Cortex of kidney (tissue), 1 donor: ENCODE measurements around the gene TSPAN6.

Experiments
- DNase-seq: peaks from one replicate; lab custom pipeline; 2025; lab: John Stamatoyannopoulos, UW

TSPAN6 gene

GRCh38 chrX:100636321-100636991 lies at the start of gene TSPAN6:
TSPAN6 (minus strand) TSS chrX:100636806; CDS start chrX:100636694, 112 bp downstream.
- DNase-seq, result no peak

GRCh38 chrX:100685997-100686305 lies 49.3 kb upstream of the TSPAN6 start:
- no peak for DNase-seq

- DNase-seq, result no peak
Observed at GRCh38 chrX:100685284-100685996, 48.8 kb upstream of the TSPAN6 start.

GRCh38 chrX:100682939-100683338 lies 46.3 kb upstream of the TSPAN6 start:
- DNase-seq, result no peak

- no peak for DNase-seq
Observed at GRCh38 chrX:100681599-100681998, 45.0 kb upstream of the TSPAN6 start.

DNA sequence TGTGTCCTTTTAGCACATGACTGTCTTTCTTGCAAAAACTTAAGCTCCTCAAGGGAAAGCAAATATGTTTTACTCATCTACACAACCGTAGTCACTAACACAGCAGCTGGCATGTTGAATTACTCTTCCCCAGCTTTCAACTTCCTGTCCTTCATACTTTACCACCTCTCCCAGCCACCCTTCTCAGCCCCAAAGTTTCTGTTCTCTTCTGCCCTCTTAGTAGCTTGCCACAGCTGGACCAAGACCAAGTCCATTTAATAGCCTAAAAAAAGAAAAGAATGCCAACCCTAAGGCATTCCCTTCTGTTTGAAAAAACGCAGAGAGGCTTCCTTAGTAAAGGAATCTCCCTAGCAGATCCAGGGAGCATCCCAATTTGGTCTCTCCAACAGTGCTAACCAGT lies 44.1 kb upstream of the TSPAN6 start:
- no peak for DNase-seq

DNA sequence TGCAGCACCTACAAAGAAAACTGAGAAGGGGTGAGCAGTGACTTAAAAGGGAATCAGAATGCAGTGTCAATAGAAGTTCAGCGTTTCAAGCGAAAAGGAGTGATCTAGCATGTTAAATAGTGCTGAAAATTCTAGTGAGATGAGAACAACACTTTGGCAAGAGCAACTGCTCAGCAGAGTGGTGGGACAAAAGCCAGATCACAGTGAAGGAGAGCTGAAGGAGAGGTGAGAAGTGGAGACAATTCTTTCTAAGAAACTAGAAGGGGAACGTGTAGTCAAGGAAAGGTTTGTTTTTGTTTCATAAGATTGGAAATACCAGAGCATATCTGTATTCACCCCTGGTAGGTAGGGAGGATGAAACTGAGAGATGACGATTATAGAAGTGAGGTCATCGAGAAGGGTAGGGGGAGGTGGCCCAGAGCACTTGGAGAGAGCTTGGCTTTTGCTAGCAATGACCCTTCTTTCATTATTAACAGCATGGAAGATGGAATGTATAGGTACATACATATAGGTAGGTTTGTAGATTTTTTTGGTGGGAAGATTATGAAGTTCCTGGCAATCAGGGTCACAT lies 41.1 kb upstream of the TSPAN6 start:
- DNase-seq, result no peak

DNA sequence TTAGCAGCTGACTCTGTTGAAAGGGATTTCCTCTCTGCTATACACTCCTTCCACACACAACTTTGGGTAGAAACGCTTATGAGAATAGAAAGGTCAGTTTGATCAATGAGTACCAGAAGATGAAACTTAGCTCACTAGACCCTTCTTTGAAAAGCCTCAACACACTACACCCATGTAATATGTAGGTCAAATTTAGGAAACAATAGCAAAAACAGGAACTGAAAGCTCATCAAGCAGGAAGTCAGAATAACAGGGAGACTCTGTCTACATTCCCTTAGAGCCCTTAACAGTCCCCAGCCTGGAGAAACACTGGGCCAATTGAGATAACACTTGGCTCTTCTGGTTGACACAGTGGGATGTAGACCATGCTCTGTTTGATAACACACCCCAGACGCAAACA lies 38.1 kb upstream of the TSPAN6 start:
- DNase-seq, result no peak

DNA sequence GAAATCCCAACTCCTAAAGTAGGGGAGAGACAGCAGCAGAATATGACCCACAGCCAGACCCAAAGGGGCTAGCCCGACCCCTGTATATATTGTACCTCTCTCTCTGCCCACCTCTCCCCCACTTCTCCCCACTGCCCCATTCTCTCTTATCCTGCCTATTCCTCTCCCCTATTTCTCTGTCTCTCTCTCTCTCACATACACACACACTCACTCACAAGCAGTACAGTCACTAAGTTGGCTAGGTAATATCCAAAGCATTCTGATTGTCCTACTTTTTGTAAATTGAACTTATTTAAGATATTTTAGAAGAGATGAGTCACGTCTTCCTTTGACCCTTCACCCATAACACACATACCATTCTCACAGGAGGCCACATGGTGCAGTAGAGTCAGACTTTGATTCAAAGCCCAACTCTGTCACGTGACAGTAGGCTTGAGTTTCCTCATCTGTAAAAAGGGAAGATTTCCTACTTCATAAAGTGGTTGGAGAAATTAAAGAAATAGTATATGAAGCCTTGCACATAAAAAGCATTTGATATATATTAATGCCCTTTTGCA lies 36.9 kb upstream of the TSPAN6 start:
- DNase-seq, result no peak

DNA sequence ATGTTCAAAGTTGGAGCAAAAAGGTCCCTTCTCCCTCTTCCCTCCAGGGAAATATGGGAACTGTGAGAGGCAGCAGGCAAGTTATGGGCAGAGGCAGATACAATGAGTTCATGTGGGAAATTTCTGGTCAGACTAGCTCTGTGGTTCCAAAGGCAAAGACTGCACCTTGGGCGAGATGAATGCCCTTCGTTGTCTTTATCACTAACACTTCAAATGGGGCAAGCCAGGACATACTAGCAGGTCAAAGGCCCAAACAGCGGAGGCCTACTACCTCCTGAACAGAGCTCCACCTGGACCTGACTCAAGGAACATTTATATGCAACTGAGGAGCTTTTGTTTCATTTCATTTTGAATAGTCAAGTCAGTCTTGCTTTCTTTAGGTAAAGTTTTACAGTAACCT lies 36.4 kb upstream of the TSPAN6 start:
- DNase-seq, result no peak

GRCh38 chrX:100663642-100664041 lies 27.0 kb upstream of the TSPAN6 start:
- no peak for DNase-seq

DNA sequence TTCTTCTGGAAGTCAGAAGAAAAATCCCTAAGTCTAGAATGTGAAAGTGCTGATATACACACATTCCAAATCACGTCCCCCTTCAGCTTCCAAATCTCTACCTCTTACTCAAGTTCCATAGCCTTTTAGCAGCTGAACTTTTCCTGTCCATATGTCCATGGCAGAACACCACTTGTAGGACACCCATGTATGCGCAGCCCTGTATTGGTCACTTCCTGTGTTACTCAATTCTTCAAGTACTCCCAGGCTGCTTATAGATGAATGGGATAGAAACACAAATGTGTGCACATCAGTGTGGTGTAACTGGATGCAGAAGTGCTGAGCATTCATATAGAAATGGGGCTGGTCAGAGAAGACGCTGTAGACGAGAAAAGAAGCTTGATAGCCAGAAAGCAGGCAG lies 26.2 kb upstream of the TSPAN6 start:
- DNase-seq, result no peak

DNA sequence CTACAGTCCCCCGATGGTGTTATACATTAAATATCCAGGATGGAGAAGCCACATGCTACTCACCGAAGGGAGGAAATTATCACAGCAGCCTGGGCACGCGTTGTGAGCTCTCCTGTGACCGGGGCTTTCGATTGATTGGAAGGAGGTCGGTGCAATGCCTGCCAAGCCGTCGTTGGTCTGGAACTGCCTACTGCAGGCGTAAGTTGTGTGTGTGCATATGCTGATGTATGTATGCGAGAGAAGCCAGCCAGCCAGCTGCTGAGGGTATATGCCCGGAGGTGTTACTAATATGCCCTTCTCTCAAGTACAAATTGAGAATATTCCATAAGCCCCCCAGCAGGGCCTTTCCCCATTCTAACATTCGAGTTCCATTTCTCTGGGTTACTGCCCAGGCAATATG lies 25.6 kb upstream of the TSPAN6 start:
- no peak for DNase-seq

GRCh38 chrX:100659431-100660137 lies 23.0 kb upstream of the TSPAN6 start:
- no peak for DNase-seq

DNA sequence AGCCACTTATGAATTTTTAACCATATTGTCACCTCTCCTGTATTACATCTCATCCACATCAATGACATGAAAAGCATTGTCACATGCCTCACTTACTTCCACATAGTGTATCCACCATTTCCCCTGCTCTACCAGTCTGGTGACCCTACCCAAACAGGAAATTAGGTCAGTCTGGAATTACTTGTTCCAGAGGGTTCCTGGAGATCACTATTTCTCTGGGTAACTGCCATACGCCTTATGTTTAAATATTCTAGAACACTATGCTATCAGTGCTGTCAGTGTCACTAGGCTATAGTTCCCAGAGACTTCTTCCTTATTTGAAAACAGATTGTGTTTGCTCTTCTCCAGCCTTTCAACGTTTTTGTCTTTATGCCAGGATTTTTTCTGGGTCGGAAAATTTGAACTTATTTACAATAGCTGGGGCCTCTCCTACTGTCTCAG lies 22.4 kb upstream of the TSPAN6 start:
- DNase-seq, result no peak

DNA sequence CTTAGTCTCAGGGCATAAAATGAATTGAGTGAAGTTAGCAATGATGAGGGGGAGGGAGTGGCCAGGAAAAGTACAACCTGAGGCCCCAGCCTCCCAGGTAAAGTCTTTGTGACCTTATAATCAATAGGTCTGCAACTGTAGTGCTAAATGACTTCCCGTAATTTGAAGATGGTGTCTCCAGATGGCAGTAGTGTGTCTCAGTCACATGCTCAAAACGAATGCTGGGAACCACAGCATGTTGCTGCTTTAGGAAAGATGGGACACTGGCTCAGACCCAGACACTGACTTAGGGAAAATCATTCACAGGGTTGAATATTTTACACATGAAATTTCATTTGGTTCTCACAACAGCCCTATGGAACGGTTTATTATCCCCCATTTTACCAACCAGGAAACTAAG lies 17.7 kb upstream of the TSPAN6 start:
- DNase-seq, result no peak

DNA sequence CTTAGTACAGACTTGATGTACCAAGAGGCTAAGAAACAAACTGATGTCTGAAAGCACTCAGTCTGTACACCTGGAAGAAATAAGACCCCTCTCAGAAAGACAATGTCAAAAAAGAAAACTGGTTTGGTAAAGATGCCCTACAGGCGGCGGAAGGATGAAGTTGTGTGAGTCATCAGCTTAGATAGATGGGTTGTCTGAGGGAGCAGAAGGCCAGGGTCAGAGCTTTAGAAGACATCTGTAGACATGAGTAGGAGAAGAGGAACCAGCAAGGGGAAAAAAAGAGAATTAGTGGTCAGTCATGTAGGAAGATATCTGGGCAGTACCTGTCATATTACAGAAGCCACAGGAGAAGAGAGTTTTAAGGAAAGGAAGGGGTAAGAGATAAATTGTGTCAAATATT lies 15.7 kb upstream of the TSPAN6 start:
- no peak for DNase-seq

- no peak for DNase-seq
Observed at GRCh38 chrX:100650841-100651240, 14.2 kb upstream of the TSPAN6 start.

GRCh38 chrX:100649550-100650356 lies 13.1 kb upstream of the TSPAN6 start:
- no peak for DNase-seq

GRCh38 chrX:100648458-100649417 lies 12.1 kb upstream of the TSPAN6 start:
- no peak for DNase-seq

GRCh38 chrX:100647739-100648138 lies 11.1 kb upstream of the TSPAN6 start:
- DNase-seq, result no peak
